Bronchial epithelial cell (primary cell): Measurements from ENCODE around the gene POU2AF1. TPM values are rescaled to one million over a fixed set of nuclear protein-coding genes. Genes with fewer than 3 reads are reported as not detected.
A peak's percentile ranks its signal among the peaks of the same experiment; 100 is the strongest.
"Not testable (repeated sequence)": the region's sequence is repeated elsewhere in the genome, so short reads cannot be mapped to it uniquely, and the experiment has no call there.

ENCODE experiments used
- DNase-seq: peaks from one replicate; pipeline ENCODE4 v3.0.0-alpha.2; 2010; ENCODE audit warnings: low read depth
- FAIRE-seq: peaks from 2 replicates; lab custom pipeline; 2011; peaks lifted over from hg19 to GRCh38; lab: Jason Lieb, UNC
- H3K27me3 ChIP-seq: 2 replicates; pipeline ENCODE4 v1.5.1; 2011; ENCODE audit warnings: low read length; ENCODE audit not compliant: control insufficient read depth, insufficient read depth
- H3K36me3 ChIP-seq: 2 replicates; pipeline ENCODE4 v1.5.1; 2011; ENCODE audit warnings: low read length; ENCODE audit not compliant: control insufficient read depth, insufficient read depth
- H3K4me3 ChIP-seq: 2 replicates; pipeline ENCODE4 v1.5.1; 2011; ENCODE audit warnings: mild to moderate bottlenecking, low read depth, low read length, control low read depth
- CTCF ChIP-seq: IDR thresholded peaks from 2 replicates; pipeline ENCODE4 v1.5.1; 2011; ENCODE audit warnings: mild to moderate bottlenecking, moderate library complexity, low read length, control low read depth, inconsistent platforms; ENCODE audit not compliant: insufficient read depth, severe bottlenecking
- total RNA-seq: library from RNA; depleted of rRNA; stranded (reverse); fragments of >200 nt; gene quantifications from 2 replicates; pipeline ENCODE4 v1.2.1, GENCODE V29; 2014

POU2AF1 gene
- total RNA-seq, 1 donor from 2014 or later: not detected

GRCh38 chr11:111324277-111324720 lies 54.8 kb downstream of the POU2AF1 start:
- DNase-seq (peak; percentile 30), FAIRE-seq (no peak)
- Histone ChIP-seq H3K36me3 (no peaks in the 10 kb centered on the region), H3K27me3 (peaks cover 23% of the 10 kb centered on the region), H3K4me3 (no peak overlapping the region)
- no peak for TF ChIP-seq CTCF

GRCh38 chr11:111322534-111322933 lies 56.5 kb downstream of the POU2AF1 start:
- FAIRE-seq (no peak), DNase-seq (peak; percentile 61)
- Histone ChIP-seq H3K27me3 (peaks cover 25% of the 10 kb centered on the region), H3K4me3 (no peak overlapping the region), H3K36me3 (no peaks in the 10 kb centered on the region)
- no peak for TF ChIP-seq CTCF

GRCh38 chr11:111320728-111321568 lies 58.1 kb downstream of the POU2AF1 start:
- Histone ChIP-seq H3K27me3 (peaks cover 25% of the 10 kb centered on the region), H3K36me3 (no peaks in the 10 kb centered on the region), H3K4me3 (no peak overlapping the region)
- no peak for TF ChIP-seq CTCF
- FAIRE-seq: peak; percentile 55
- DNase-seq: no peak

GRCh38 chr11:111320199-111320598 lies 58.9 kb downstream of the POU2AF1 start:
- peaks cover 23% of the 10 kb centered on the region for H3K27me3 ChIP-seq
- not testable (repeated sequence) for FAIRE-seq, H3K36me3 ChIP-seq, DNase-seq, H3K4me3 ChIP-seq

- FAIRE-seq: no peak
- DNase-seq: no peak
- H3K4me3 ChIP-seq: no peak overlapping the region
- H3K27me3 ChIP-seq: peaks cover 19% of the 10 kb centered on the region
- no peaks in the 10 kb centered on the region for H3K36me3 ChIP-seq
- TF ChIP-seq CTCF: no peak
These were observed 59.8 kb downstream of the POU2AF1 start for GRCh38 chr11:111319296-111319695.

- no peak for TF ChIP-seq CTCF
- FAIRE-seq: no peak
- H3K4me3 ChIP-seq: no peak overlapping the region
- no peaks in the 10 kb centered on the region for H3K36me3 ChIP-seq
- no peaks in the 10 kb centered on the region for H3K27me3 ChIP-seq
- no peak for DNase-seq
These were observed 67.0 kb downstream of the POU2AF1 start for GRCh38 chr11:111312076-111312475.
